Suppressor macrophage (primary cell): ENCODE measurements around the gene TIMM21.
A peak's percentile ranks its signal among the peaks of the same experiment; 100 is the strongest.

Experiments
- DNase-seq, 4 experiments: peaks; one replicate each; pipeline ENCODE4 v3.0.0-alpha.2; 2020 to 2022
- total RNA-seq, 17 experiments: gene quantifications; one replicate each; lab custom pipeline; 2026; ENCODE audit warnings: mixed read lengths in 6 of 17, inconsistent platforms in 3 of 17; lab: John Stamatoyannopoulos, UW

TIMM21 gene
- 2.3 to 35.6 (median 21.6) reads per million in 17 experiments for total RNA-seq

GRCh38 chr18:74147779-74148542, at the start of gene TIMM21, which contains the start of gene FBXO15:
TSS of gene TIMM21 (plus strand) at chr18:74148523. CDS start at chr18:74148809, 286 bp downstream.
TSS of gene FBXO15 (minus strand) at chr18:74147834. CDS start at chr18:74147785, 49 bp downstream.
- peak; percentile 98 to 99 (median 99) for DNase-seq

- no peak for DNase-seq
These were observed 39.9 kb upstream of the TIMM21 start for GRCh38 chr18:74108460-74108859.

GRCh38 chr18:74110149-74110548, 38.2 kb upstream of the TIMM21 start:
- no peak for DNase-seq

- no peak for DNase-seq
These were observed 37.3 kb upstream of the TIMM21 start for GRCh38 chr18:74110976-74111375.

GRCh38 chr18:74113711-74114110, 34.6 kb upstream of the TIMM21 start:
- DNase-seq: no peak

- no peak for DNase-seq
These were observed 34.2 kb upstream of the TIMM21 start for GRCh38 chr18:74114116-74114515.

- DNase-seq: no peak
These were observed 33.3 kb upstream of the TIMM21 start for GRCh38 chr18:74115046-74115445.

GRCh38 chr18:74116633-74117554, 31.4 kb upstream of the TIMM21 start:
- DNase-seq: peak; percentile 56 to 64 (median 57)

GRCh38 chr18:74123200-74123599, 25.1 kb upstream of the TIMM21 start:
- no peak for DNase-seq

GRCh38 chr18:74124642-74125041, 23.7 kb upstream of the TIMM21 start:
- no peak for DNase-seq

- DNase-seq: no peak
These were observed 21.4 kb upstream of the TIMM21 start for GRCh38 chr18:74126684-74127655.

GRCh38 chr18:74128159-74128558, 20.2 kb upstream of the TIMM21 start:
- DNase-seq: no peak

- DNase-seq: no peak
These were observed 17.2 kb upstream of the TIMM21 start for GRCh38 chr18:74131124-74131523.

- no peak for DNase-seq
These were observed 16.1 kb upstream of the TIMM21 start for GRCh38 chr18:74132201-74132600.

GRCh38 chr18:74137920-74138538, 10.3 kb upstream of the TIMM21 start:
- DNase-seq: no peak

- peak; percentile 52 to 79 (median 70) for DNase-seq
These were observed 8.9 kb upstream of the TIMM21 start for GRCh38 chr18:74139411-74139810.

- DNase-seq: peak; percentile 54 to 88 (median 75)
These were observed 8.4 kb upstream of the TIMM21 start for GRCh38 chr18:74139888-74140287.

- DNase-seq: peak in 2 of 4 experiments; percentile 46 to 47
These were observed 7.7 kb upstream of the TIMM21 start for GRCh38 chr18:74140582-74140981.

- no peak for DNase-seq
These were observed 6.7 kb upstream of the TIMM21 start for GRCh38 chr18:74141667-74142066.

- DNase-seq: no peak
These were observed 6.1 kb upstream of the TIMM21 start for GRCh38 chr18:74142252-74142651.

- DNase-seq: no peak
These were observed 1.6 kb upstream of the TIMM21 start for GRCh38 chr18:74146756-74147155.

GRCh38 chr18:74147491-74147778, 888 bp upstream of the TIMM21 start:
- no peak for DNase-seq
